K562 (cell line): ENCODE results near the gene DOLPP1. TPM values are rescaled to one million over a fixed set of nuclear protein-coding genes. Genes with fewer than 3 reads are reported as not detected.
A peak's percentile ranks its signal among the peaks of the same experiment; 100 is the strongest.

Source experiments
- CREM ChIP-seq: IDR thresholded peaks from 2 replicates; pipeline ENCODE4 v1.6.1; 2014; ENCODE audit warnings: antibody characterized with exemption, low read depth
- GTF3C2 ChIP-seq: IDR thresholded peaks from 3 replicates; pipeline ENCODE4 v1.6.1; 2011; ENCODE audit warnings: borderline replicate concordance, mild to moderate bottlenecking, moderate library complexity; ENCODE audit not compliant: insufficient read length; ENCODE audit errors: extremely low read depth
- HLTF ChIP-seq: fragments of 450-650 bp; IDR thresholded peaks from 2 replicates; pipeline ENCODE4 v1.6.1; 2016
- HMGN3 ChIP-seq: IDR thresholded peaks from 2 replicates; pipeline ENCODE4 v1.6.1; 2011; ENCODE audit warnings: borderline replicate concordance, low read depth, mild to moderate bottlenecking, mixed read lengths, low read length; ENCODE audit not compliant: insufficient read length; ENCODE audit errors: extremely low read depth
- JUN ChIP-seq, 2 experiments: sonication (generic) in 1 of 2; formaldehyde crosslinking in 1 of 2; IDR thresholded peaks; 2 replicates each; pipeline versions ENCODE4 v1.6.1 to v1.8.0; 2012 to 2022; ENCODE audit warnings: borderline replicate concordance in 2 of 2, mild to moderate bottlenecking in 2 of 2, improper control_type of control experiment in 1 of 2, low read depth in 1 of 2, low read length in 1 of 2, missing genetic modification reagents in 1 of 2
- OTX1 ChIP-seq: fragments of 450-650 bp; formaldehyde crosslinking; IDR thresholded peaks from 2 replicates; pipeline ENCODE4 v1.4.0; 2022; ENCODE audit warnings: mild to moderate bottlenecking
- THRB ChIP-seq: fragments of 450-650 bp; formaldehyde crosslinking; conservative IDR thresholded peaks from 2 replicates; pipeline ENCODE4 v1.4.0; 2022; ENCODE audit warnings: mild to moderate bottlenecking, missing genetic modification characterization
- ZNF445 ChIP-seq: fragments of 250-450 bp; sonication (Bioruptor Pico); IDR thresholded peaks from 2 replicates; pipeline ENCODE4 v1.4.0; 2020; ENCODE audit warnings: low read depth, mild to moderate bottlenecking, moderate library complexity
- ZNF717 ChIP-seq: fragments of 250-450 bp; sonication (Bioruptor Pico); IDR thresholded peaks from 2 replicates; pipeline ENCODE4 v1.5.0; 2021
- polyA plus RNA-seq, 8 experiments: library from polyadenylated mRNA; depleted of rRNA in 4 of 8; stranded (reverse) in 5 of 8; unstranded in 3 of 8; fragments of >200 nt; fragmentation: Nextera tagmentation in 2 of 8; fragmentation: Illumina TruSeq in 1 of 8; extraction: Ambion mirVana in 2 of 8; extraction: Trizol in 1 of 8; gene quantifications; 2 replicates each; pipeline versions ENCODE4 v1.2.1 to v1.2.3, GENCODE V29; 2011 to 2014; ENCODE audit warnings: inconsistent platforms in 1 of 8, missing spikeins in 1 of 8
- total RNA-seq, 7 experiments: library from RNA; depleted of rRNA in 6 of 7; stranded (reverse); fragments of >200 nt in 6 of 7; fragmentation: Illumina TruSeq in 2 of 7; extraction: Trizol in 2 of 7; gene quantifications; 2 replicates each; pipeline versions ENCODE4 v1.2.1 to v1.2.3, GENCODE V29; 2011 to 2021; ENCODE audit warnings: low replicate concordance in 1 of 7
- TF ChIP-seq, protein P1 (sequence below), 2 experiments: fragments of 450-650 bp in 1 of 2; sonication (generic) in 1 of 2; formaldehyde crosslinking in 1 of 2; IDR thresholded peaks; 2 replicates each; pipeline versions ENCODE4 v1.7.1 to v1.9.0; 2016 to 2022; ENCODE audit warnings: inconsistent platforms in 1 of 2, mild to moderate bottlenecking in 1 of 2, missing genetic modification reagents in 1 of 2

Gene DOLPP1
- total and polyA plus RNA-seq, 9 of the 15 experiments (the other 6 are each of a cell fraction or from before 2014, with no cell fraction given) = 3.0 to 39.8 (median 30.5) TPM

DNA sequence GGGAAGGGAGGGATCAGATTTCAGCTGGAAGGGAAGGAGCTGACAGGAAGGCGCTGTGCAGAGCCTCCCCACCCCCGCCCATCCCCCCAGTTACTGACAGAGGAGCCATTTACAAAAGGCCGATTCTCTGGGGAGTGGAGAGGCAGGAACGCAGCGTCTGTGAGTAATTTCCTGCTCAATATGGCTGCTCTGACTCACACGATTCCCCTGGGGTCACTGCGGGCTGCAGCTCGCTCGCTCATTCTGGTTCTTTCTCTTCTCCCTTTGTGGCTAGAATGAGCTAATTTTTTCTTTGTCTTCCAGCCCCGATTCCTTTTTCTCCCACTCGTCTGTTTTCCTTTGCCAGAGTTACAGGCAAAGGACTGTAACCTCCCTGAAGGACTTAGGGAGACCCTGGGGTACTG lies 59.1 kb downstream of the DOLPP1 start (continued):
- TF ChIP-seq JUN (IDR thresholded peaks at IDR 0.05; ENCODE audit: borderline replicate concordance, low read depth, low read length) (peak; percentile 50; the same call in 1 of the 2 replicates), JUN (CRISPR knock-in tag; IDR thresholded peaks at IDR 0.05; ENCODE audit: borderline replicate concordance) (no peak; the same call in 1 of the 2 replicates), HMGN3 (no peak), GTF3C2 (no peak), ZNF717 (CRISPR knock-in tag) (no peak), HLTF (no peak), CREM (peak; percentile 71), ZNF445 (CRISPR knock-in tag) (no peak), THRB (no peak), OTX1 (CRISPR knock-in tag) (no peak)
- TF ChIP-seq, protein P1, sequence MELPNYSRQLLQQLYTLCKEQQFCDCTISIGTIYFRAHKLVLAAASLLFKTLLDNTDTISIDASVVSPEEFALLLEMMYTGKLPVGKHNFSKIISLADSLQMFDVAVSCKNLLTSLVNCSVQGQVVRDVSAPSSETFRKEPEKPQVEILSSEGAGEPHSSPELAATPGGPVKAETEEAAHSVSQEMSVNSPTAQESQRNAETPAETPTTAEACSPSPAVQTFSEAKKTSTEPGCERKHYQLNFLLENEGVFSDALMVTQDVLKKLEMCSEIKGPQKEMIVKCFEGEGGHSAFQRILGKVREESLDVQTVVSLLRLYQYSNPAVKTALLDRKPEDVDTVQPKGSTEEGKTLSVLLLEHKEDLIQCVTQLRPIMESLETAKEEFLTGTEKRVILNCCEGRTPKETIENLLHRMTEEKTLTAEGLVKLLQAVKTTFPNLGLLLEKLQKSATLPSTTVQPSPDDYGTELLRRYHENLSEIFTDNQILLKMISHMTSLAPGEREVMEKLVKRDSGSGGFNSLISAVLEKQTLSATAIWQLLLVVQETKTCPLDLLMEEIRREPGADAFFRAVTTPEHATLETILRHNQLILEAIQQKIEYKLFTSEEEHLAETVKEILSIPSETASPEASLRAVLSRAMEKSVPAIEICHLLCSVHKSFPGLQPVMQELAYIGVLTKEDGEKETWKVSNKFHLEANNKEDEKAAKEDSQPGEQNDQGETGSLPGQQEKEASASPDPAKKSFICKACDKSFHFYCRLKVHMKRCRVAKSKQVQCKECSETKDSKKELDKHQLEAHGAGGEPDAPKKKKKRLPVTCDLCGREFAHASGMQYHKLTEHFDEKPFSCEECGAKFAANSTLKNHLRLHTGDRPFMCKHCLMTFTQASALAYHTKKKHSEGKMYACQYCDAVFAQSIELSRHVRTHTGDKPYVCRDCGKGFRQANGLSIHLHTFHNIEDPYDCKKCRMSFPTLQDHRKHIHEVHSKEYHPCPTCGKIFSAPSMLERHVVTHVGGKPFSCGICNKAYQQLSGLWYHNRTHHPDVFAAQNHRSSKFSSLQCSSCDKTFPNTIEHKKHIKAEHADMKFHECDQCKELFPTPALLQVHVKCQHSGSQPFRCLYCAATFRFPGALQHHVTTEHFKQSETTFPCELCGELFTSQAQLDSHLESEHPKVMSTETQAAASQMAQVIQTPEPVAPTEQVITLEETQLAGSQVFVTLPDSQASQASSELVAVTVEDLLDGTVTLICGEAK (IDR thresholded peaks at IDR 0.05) = peak; percentile 80
- TF ChIP-seq, protein P1 (CRISPR knock-in tag; IDR thresholded peaks at IDR 0.05) = no peak
